ENCODE measurements around the gene ATG9A. TPM values are rescaled to one million over a fixed set of nuclear protein-coding genes. Genes with fewer than 3 reads are reported as not detected.

Gene ATG9A
- total RNA-seq, 4 donors from 2014 or later, result 39.8 to 82.6 (median 47.0) TPM

- Histone ChIP-seq H3K36me3 (peaks cover 0 to 32% of the 10 kb centered on the region in 2 donors), H3K27ac (peak within 1 kb of the TSS; percentile 47 to 90 (median 88)), H3K27me3 (peaks cover 6% of the 10 kb centered on the region), H3K4me3 (peak within 1 kb of the TSS; percentile 53 to 66), H3K9me3 (no peaks in the 10 kb centered on the region), H3K4me1 (peaks cover 0 to 69% (median 26%) of the 10 kb centered on the region in 3 donors)
- TF ChIP-seq POLR2AphosphoS5 (IDR thresholded peaks at IDR 0.05), result no peak
- no peak for TF ChIP-seq CTCF (IDR thresholded peaks at IDR 0.05)
- peak; percentile 20 for ATAC-seq
- 3 to 11% methylated on average over 7 to 17 of the region's 49 CpGs for WGBS, 2 donors (ENCODE audit: low coverage in 1 of 2)
Observed at GRCh38 chr2:219252900-219253752, 23.7 kb upstream of the ATG9A start, which contains the start of gene TUBA4B. Gene TUBA4B (plus strand): TSS chr2:219253243. CDS start chr2:219253408, 165 bp downstream.

- ATAC-seq, result no peak
- peaks cover 0 to 71% (median 26%) of the 10 kb centered on the region in 3 donors for H3K4me1 ChIP-seq
- H3K27me3 ChIP-seq, result peaks cover under 1% of the 10 kb centered on the region
- no peaks in the 10 kb centered on the region for H3K9me3 ChIP-seq
- H3K36me3 ChIP-seq, result peaks cover 0 to 38% of the 10 kb centered on the region in 2 donors
- 0 to 57% methylated on average over 1 to 2 of the region's 9 CpGs for WGBS, 2 donors (ENCODE audit: low coverage in 1 of 2)
- H3K27ac ChIP-seq, result peak overlapping the region; percentile 47 to 90 (median 88)
- TF ChIP-seq EP300 (IDR thresholded peaks at IDR 0.05) (no peak), POLR2A (IDR thresholded peaks at IDR 0.05) (no peak), CTCF (IDR thresholded peaks at IDR 0.05) (no peak), POLR2AphosphoS5 (IDR thresholded peaks at IDR 0.05) (no peak)
- peak overlapping the region; percentile 53 to 66 for H3K4me3 ChIP-seq
Observed at GRCh38 chr2:219252570-219252899, 23.1 kb upstream of the ATG9A start.

- TF ChIP-seq CTCF (IDR thresholded peaks at IDR 0.05) (no peak), EP300 (IDR thresholded peaks at IDR 0.05) (no peak), POLR2AphosphoS5 (IDR thresholded peaks at IDR 0.05) (no peak), POLR2A (IDR thresholded peaks at IDR 0.05) (no peak)
- Histone ChIP-seq H3K9me3 (no peaks in the 10 kb centered on the region), H3K4me3 (peak overlapping the region in 1 of 2 donors; percentile 66), H3K4me1 (peaks cover 0 to 75% (median 26%) of the 10 kb centered on the region in 3 donors), H3K27me3 (no peaks in the 10 kb centered on the region), H3K27ac (peak overlapping the region in 3 of 4 donors; percentile 87 to 90 (median 88)), H3K36me3 (peaks cover 0 to 42% of the 10 kb centered on the region in 2 donors)
- 65% methylated on average over 2 of the region's 5 CpGs; no CpG with 5 or more reads in 1 of the 2 donors for WGBS, 2 donors (ENCODE audit: low coverage in 1 of 2)
- ATAC-seq, result no peak
Observed at GRCh38 chr2:219252084-219252483, 22.6 kb upstream of the ATG9A start.

GRCh38 chr2:219251656-219252055 lies 22.2 kb upstream of the ATG9A start:
- WGBS, 2 donors (ENCODE audit: low coverage in 1 of 2), result no CpG with 5 or more reads among the region's 6 CpGs
- Histone ChIP-seq H3K27ac (peak overlapping the region in 3 of 4 donors; percentile 87 to 90 (median 88)), H3K4me3 (no peak overlapping the region), H3K4me1 (peaks cover 0 to 80% (median 26%) of the 10 kb centered on the region in 3 donors), H3K9me3 (no peaks in the 10 kb centered on the region), H3K27me3 (no peaks in the 10 kb centered on the region), H3K36me3 (peaks cover 0 to 46% of the 10 kb centered on the region in 2 donors)
- no peak for TF ChIP-seq POLR2AphosphoS5 (IDR thresholded peaks at IDR 0.05)
- no peak for TF ChIP-seq EP300 (IDR thresholded peaks at IDR 0.05)
- TF ChIP-seq POLR2A (IDR thresholded peaks at IDR 0.05), result no peak
- no peak for TF ChIP-seq CTCF (IDR thresholded peaks at IDR 0.05)
- no peak for ATAC-seq

Data from gastroesophageal sphincter (tissue), 4 donors.